Activated CD4-positive, alpha-beta T cell treated with anti-CD3 and anti-CD28 coated beads for 36 hours (primary cell): ENCODE results near the gene TERT. TPM values are rescaled to one million over a fixed set of nuclear protein-coding genes. Genes with fewer than 3 reads are reported as not detected.
"Not testable (repeated sequence)": the region's sequence is repeated elsewhere in the genome, so short reads cannot be mapped to it uniquely, and the experiment has no call there.

Experiments used
- ATAC-seq: fragments of 200-7000 bp; cut with Tn5 transposase; one replicate; pipeline ENCODE4 v1.10.0; 2021; ENCODE audit warnings: mild to moderate bottlenecking, moderate library complexity
- CTCF ChIA-PET: fragments of 350-600 bp; sonication (Branson Sonifier 250); formaldehyde crosslinking; loops from one replicate; lab custom pipeline; 2021; ENCODE audit warnings: antibody characterized with exemption; lab: Charles Lee
- POLR2A ChIA-PET: fragments of 350-600 bp; sonication (Branson Sonifier 250); formaldehyde crosslinking; loops from one replicate; lab custom pipeline; 2021; ENCODE audit warnings: antibody characterized with exemption, inconsistent platforms; lab: Charles Lee
- DNase-seq: peaks from one replicate; pipeline ENCODE4 v3.0.0-alpha.2; 2020
- H3K27ac Mint-ChIP-seq: one replicate; pipeline ENCODE4 v1.8.0; 2021; ENCODE audit warnings: mixed read lengths
- H3K27me3 Mint-ChIP-seq: one replicate; pipeline ENCODE4 v1.8.0; 2021; ENCODE audit warnings: mixed read lengths
- H3K36me3 Mint-ChIP-seq: one replicate; pipeline ENCODE4 v1.8.0; 2021; ENCODE audit warnings: low read depth, mixed read lengths
- H3K4me1 Mint-ChIP-seq: one replicate; pipeline ENCODE4 v1.8.0; 2021; ENCODE audit warnings: mixed read lengths
- H3K4me3 Mint-ChIP-seq: one replicate; pipeline ENCODE4 v1.8.0; 2021; ENCODE audit warnings: mild to moderate bottlenecking, moderate library complexity, mixed read lengths
- H3K9me3 Mint-ChIP-seq: one replicate; pipeline ENCODE4 v1.8.0; 2021; ENCODE audit warnings: low read depth, mixed read lengths
- intact Hi-C, 2 experiments: fragments of 100-400 bp; cut with DNase I in 1 of 2; cut with micrococcal nuclease in 1 of 2; formaldehyde crosslinking; loops; one replicate each; pipeline versions ENCODE4 v1.14.2 to v1.15.1; 2022 to 2024; cut with DNase I, micrococcal nuclease
- total RNA-seq, 2 experiments: library from RNA; stranded (reverse); gene quantifications; one replicate each; pipeline ENCODE4 v1.2.3, GENCODE V29; 2021

The TERT gene
- total RNA-seq, 2 experiments from 2014 or later, result 8.5 to 11.9 TPM

GRCh38 chr5:1337489-1338195 lies 42.8 kb upstream of the TERT start:
- CTCF ChIA-PET, result interaction anchor here (0.9 kb wide), 1 partner anchor 25 kb away, joined by 3 read pairs; no protein-coding TSS in a partner anchor
- peaks cover 20% of the 10 kb centered on the region for H3K4me1 Mint-ChIP-seq

DNA sequence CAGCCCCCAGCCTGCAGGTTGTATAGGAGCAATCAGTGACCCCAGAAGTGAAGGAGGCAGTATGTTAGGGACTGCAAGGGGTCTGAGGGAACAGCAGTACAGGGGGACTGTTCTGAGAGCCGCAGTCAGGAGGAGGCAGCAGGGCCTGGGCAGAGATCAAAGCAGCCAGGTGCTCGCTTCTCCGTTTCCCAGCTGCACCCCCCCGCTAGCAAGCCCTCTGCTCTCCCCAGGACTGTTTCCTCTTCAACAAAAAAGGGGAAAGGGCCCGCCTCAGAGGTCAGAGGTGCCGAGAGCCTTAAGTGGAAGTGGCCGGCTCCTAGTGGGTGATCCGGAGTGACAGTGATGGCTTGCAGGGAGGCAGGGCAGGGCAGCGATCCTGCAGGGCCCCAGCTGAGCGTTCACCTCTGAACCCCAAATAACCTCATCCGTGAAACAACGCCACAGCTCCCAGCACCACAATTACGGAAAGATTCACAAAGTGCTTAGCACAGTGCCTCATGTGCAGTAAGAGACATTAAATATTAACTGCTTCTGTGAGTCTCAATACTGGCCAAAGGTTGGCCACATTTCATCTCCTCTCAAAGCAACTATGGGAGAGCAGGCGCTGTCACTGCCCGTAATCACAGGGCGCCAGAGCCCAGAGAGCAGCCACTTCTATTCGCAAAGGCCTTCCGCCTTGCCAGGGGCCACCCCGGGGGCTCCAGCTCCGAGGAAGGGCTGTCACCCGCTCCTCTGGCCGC lies 42.1 kb upstream of the TERT start:
- Mint-ChIP-seq H3K9me3 (no peaks in the 10 kb centered on the region), H3K36me3 (peaks cover 40% of the 10 kb centered on the region), H3K4me1 (peaks cover 18% of the 10 kb centered on the region), H3K27me3 (no peaks in the 10 kb centered on the region), H3K27ac (no peak overlapping the region), H3K4me3 (no peak overlapping the region)
- POLR2A ChIA-PET, result no interaction called here
- ATAC-seq (no peak), DNase-seq (no peak)
- CTCF ChIA-PET, result interaction anchor here (0.9 to 1.2 kb wide), 3 partner anchors 24 to 308 kb away, joined by 3 read pairs; no protein-coding TSS in a partner anchor
- intact Hi-C loops, result no loop called here

More at GRCh38 chr5:1337489-1338195, 42.8 kb upstream of the TERT start:
- no peak overlapping the region for H3K4me3 Mint-ChIP-seq
- no peaks in the 10 kb centered on the region for H3K27me3 Mint-ChIP-seq
- H3K9me3 Mint-ChIP-seq, result no peaks in the 10 kb centered on the region
- DNase-seq (no peak), ATAC-seq (no peak)
- POLR2A ChIA-PET, result no interaction called here
- H3K27ac Mint-ChIP-seq, result no peak overlapping the region
- H3K36me3 Mint-ChIP-seq, result peaks cover 37% of the 10 kb centered on the region
- intact Hi-C loops, result no loop called here

GRCh38 chr5:1336106-1336561 lies 41.3 kb upstream of the TERT start:
- H3K4me3 Mint-ChIP-seq, result no peak overlapping the region
- peaks cover 36% of the 10 kb centered on the region for H3K36me3 Mint-ChIP-seq
- no peaks in the 10 kb centered on the region for H3K27me3 Mint-ChIP-seq
- ChIA-PET POLR2A (no interaction called here), CTCF (interaction anchor here (0.9 to 1.2 kb wide), 2 partner anchors 28 to 309 kb away, joined by 3 read pairs; no protein-coding TSS in a partner anchor)
- intact Hi-C loops, result no loop called here
- ATAC-seq (peak; percentile 23), DNase-seq (no peak)
- peak overlapping the region; percentile 25 for H3K27ac Mint-ChIP-seq
- H3K9me3 Mint-ChIP-seq, result no peaks in the 10 kb centered on the region
- peaks cover 17% of the 10 kb centered on the region for H3K4me1 Mint-ChIP-seq

DNA sequence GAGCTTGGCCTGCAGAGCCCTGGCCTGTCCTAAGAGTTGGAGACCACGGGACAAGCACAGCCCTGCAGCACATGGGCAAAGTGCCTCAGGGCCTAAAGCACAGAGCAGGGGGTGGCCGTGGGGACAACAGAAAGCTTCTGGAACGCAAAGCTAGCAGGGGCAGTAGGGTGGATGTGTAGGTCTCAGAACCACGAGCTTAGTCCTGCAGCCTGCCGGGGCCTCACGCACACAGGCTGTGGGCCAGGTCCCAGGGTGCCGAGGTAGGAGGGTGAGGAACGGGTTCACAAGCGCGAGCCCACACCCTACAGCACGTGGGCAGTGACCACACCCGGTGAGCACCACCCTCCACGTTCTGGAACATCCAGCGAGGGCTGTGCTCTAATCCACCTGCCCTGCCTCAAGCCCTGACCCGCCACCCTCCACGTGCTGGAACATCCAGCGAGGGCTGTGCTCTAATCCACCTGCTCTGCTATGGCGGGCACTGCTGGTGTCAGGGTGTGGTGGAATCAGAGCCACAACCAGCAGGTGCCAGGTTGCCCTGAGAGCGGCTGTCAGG lies 40.8 kb upstream of the TERT start:
- Mint-ChIP-seq H3K27me3 (no peaks in the 10 kb centered on the region), H3K27ac (no peak overlapping the region), H3K36me3 (peaks cover 33% of the 10 kb centered on the region), H3K4me3 (no peak overlapping the region), H3K9me3 (no peaks in the 10 kb centered on the region), H3K4me1 (peaks cover 14% of the 10 kb centered on the region)
- CTCF ChIA-PET, result interaction anchor here (1.2 kb wide), 1 partner anchor 28 kb away, joined by 3 read pairs; no protein-coding TSS in a partner anchor
- POLR2A ChIA-PET, result no interaction called here
- DNase-seq (no peak), ATAC-seq (no peak)
- intact Hi-C loops, result no loop called here

- Mint-ChIP-seq H3K36me3 (peaks cover 30% of the 10 kb centered on the region), H3K9me3 (no peaks in the 10 kb centered on the region), H3K27ac (no peak overlapping the region), H3K27me3 (no peaks in the 10 kb centered on the region), H3K4me1 (peaks cover 11% of the 10 kb centered on the region), H3K4me3 (no peak overlapping the region)
- ATAC-seq, result no peak
- intact Hi-C loops, result no loop called here
- ChIA-PET POLR2A (no interaction called here), CTCF (no interaction called here)
- DNase-seq, result no peak
Measured at GRCh38 chr5:1334831-1335539, 40.1 kb upstream of the TERT start.

- no peak overlapping the region for H3K4me3 Mint-ChIP-seq
- H3K36me3 Mint-ChIP-seq, result peaks cover 29% of the 10 kb centered on the region
- ChIA-PET CTCF (no interaction called here), POLR2A (no interaction called here)
- intact Hi-C loops, result no loop called here
- no peak for DNase-seq
- H3K4me1 Mint-ChIP-seq, result peaks cover 11% of the 10 kb centered on the region
- no peak overlapping the region for H3K27ac Mint-ChIP-seq
- H3K9me3 Mint-ChIP-seq, result no peaks in the 10 kb centered on the region
- no peak for ATAC-seq
- no peaks in the 10 kb centered on the region for H3K27me3 Mint-ChIP-seq
Measured at GRCh38 chr5:1333986-1334385, 39.1 kb upstream of the TERT start.

GRCh38 chr5:1333286-1333685 lies 38.4 kb upstream of the TERT start:
- POLR2A ChIA-PET, ATAC-seq, H3K9me3 Mint-ChIP-seq, H3K27me3 Mint-ChIP-seq, intact Hi-C loops, DNase-seq, CTCF ChIA-PET, H3K27ac Mint-ChIP-seq, H3K4me3 Mint-ChIP-seq: not testable (repeated sequence)
- H3K36me3 Mint-ChIP-seq, result peaks cover 29% of the 10 kb centered on the region
- peaks cover 11% of the 10 kb centered on the region for H3K4me1 Mint-ChIP-seq

- no peaks in the 10 kb centered on the region for H3K9me3 Mint-ChIP-seq
- peak; percentile 19 for ATAC-seq
- peaks cover 22% of the 10 kb centered on the region for H3K36me3 Mint-ChIP-seq
- no peak overlapping the region for H3K4me3 Mint-ChIP-seq
- H3K27ac Mint-ChIP-seq, result no peak overlapping the region
- intact Hi-C loops, result no loop called here
- peaks cover 11% of the 10 kb centered on the region for H3K4me1 Mint-ChIP-seq
- ChIA-PET POLR2A (no interaction called here), CTCF (no interaction called here)
- DNase-seq, result no peak
- no peaks in the 10 kb centered on the region for H3K27me3 Mint-ChIP-seq
Measured at GRCh38 chr5:1332461-1333001, 37.7 kb upstream of the TERT start.

DNA sequence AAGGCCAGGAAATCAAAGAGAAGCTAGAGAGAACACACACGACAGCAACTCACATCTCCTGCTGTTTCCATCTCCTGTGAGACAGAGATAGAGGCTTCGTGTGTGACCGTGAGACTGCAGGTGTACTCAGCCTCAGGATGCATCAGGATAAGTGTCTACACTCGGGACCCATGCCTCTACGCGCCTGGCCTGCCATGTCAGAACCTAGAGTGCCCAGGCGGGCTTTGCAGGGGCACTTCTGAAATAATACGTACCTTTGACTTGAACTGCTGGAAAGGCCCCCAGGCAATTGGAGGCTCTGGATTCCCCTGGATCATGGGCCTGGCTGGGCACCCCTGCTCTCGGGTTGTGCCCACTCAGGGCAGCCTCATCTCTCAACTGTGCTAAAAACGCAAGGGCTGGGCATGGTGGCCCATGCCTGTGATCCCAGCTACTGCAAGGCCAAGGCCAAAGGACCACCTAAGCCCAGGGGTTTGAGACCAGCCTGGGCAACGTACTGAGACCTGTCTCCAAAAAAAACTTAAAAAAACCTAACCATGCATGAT lies 37.1 kb upstream of the TERT start:
- POLR2A ChIA-PET, result no interaction called here

GRCh38 chr5:1330847-1331831 lies 36.3 kb upstream of the TERT start:
- POLR2A ChIA-PET, result no interaction called here

More for the DNA sequence above, 37.1 kb upstream of the TERT start:
- Mint-ChIP-seq H3K27ac (no peak overlapping the region), H3K36me3 (peaks cover 20% of the 10 kb centered on the region), H3K4me3 (no peak overlapping the region), H3K27me3 (no peaks in the 10 kb centered on the region), H3K4me1 (peaks cover 9% of the 10 kb centered on the region), H3K9me3 (no peaks in the 10 kb centered on the region)
- CTCF ChIA-PET, result no interaction called here
- intact Hi-C loops, result no loop called here
- no peak for ATAC-seq
- no peak for DNase-seq

More at GRCh38 chr5:1330847-1331831, 36.3 kb upstream of the TERT start:
- CTCF ChIA-PET, result no interaction called here
- Mint-ChIP-seq H3K9me3 (no peaks in the 10 kb centered on the region), H3K4me1 (peaks cover under 1% of the 10 kb centered on the region), H3K36me3 (peaks cover 18% of the 10 kb centered on the region), H3K27ac (no peak overlapping the region), H3K4me3 (no peak overlapping the region), H3K27me3 (no peaks in the 10 kb centered on the region)
- ATAC-seq (no peak), DNase-seq (peak; percentile 0)
- intact Hi-C loops, result no loop called here
